Putamen (tissue), 1 donor: ENCODE measurements around the gene PRDX1.
"Not testable (repeated sequence)": the region's sequence is repeated elsewhere in the genome, so short reads cannot be mapped to it uniquely, and the experiment has no call there.

Experiments used
- DNase-seq: peaks from one replicate; pipeline ENCODE4 v3.0.0-alpha.2; 2016; ENCODE audit warnings: low spot score

PRDX1 gene

GRCh38 chr1:45503462-45504360 is 18.0 kb downstream of the PRDX1 start:
- no peak for DNase-seq

DNA sequence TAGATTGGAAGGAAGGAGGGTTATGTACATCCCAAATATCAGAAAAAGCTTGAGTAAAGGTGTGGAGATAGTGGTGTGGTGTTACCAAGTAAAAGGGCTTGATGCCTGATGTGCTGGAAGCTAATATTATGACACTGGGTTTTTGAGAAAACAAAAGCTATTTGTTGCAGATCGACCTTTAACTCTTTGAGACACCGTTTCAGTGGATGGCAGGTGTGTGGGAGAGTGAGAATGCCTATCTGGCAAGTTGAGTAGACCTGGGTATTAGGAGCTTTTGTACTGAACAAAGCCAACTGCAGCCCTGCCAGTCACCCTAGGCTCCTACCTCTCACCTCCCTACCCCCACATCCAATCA is 20.2 kb downstream of the PRDX1 start:
- DNase-seq: no peak

- DNase-seq: no peak
Measured at GRCh38 chr1:45499415-45499769, 22.3 kb downstream of the PRDX1 start.

GRCh38 chr1:45498279-45498678 is 23.4 kb downstream of the PRDX1 start:
- no peak for DNase-seq

DNA sequence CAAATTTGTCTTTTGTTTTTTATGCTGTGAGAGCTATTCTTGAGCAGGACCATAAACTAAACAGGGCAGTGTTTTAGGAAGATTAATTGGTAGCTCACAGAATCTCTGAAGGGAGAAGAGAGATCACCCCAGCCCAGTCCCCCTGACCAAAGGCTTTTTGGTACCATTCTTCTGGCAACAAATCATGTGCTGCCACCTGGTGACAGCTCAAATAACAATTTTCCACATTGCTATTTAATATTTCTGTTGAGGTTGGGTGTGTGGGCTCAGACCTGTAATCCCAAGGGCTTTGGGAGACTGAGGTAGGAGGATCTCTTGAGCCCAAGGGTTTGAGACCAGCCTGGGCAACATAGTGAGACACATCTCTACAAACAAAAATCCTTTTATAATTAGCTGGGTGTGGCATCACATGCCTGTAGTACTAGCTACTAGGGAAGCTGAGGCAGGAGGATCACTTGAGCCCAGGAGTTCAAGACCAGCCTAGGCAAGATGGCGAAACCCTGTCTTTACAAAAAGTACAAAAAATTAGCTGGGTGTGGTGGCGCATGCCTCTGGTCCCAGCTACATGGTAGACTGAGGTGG is 28.5 kb downstream of the PRDX1 start:
- peak; percentile 57 for DNase-seq

DNA sequence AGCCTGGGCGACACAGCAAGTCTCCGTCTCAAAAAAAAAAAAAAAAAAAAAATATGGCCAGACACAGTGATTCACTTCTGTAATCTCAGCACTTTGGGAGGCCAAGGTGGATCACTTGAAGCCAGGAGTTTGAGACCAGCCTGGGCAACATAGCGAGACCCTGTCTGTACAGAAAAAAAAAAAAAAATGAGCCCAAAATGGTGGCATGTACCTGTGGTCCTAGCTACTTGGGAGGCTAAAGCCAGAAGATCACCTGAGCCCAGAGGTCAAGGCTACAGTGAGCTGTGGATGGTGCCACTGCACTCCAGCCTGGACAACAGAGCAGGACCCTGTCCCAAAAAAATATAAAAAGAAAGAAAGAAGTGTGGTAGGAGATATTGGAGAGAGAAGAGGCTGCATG is 29.0 kb downstream of the PRDX1 start:
- DNase-seq: no peak

- no peak for DNase-seq
Measured at GRCh38 chr1:45491487-45492260, 30.0 kb downstream of the PRDX1 start.

DNA sequence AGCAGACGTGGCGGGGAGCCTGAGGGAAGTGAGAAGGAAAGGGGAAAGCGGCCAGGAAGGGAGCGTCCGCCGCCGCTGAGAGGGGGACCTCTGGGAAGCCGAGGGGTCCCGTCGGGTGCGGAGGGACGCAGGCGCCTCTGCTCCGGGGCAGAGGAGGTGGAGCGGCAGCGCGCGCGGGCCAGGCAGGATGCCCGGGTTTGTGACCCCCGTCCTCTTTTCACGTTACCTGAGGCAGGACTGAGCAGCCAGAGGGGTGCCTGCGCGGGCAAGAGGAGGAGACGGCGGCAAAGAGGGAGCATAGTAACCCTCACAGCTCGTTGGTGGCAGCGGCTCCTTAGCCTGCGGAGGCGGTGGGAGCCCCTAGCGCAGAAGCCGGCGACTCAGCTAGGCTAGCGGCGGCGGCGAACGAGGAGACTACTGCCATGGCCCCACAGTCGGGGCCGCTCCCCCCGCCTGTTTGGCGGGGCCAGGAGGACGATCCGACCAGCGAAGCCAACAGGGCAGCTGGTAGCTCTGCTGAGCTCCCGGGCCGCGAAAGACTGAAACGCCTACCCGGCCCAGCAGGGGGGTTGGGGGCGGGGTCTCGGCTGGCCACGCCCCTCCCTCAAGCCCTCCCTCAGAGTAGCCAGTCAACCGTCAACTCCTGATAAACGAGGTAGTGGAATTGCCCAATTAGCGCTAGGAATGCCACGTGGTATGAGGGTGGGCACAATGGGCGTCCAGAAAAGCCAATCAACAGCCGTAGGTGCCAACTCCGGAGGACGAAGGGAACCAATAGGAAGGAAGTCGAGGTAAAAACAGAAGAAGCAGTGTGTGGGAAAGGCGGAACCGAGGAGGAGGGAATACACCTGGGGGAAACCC is 30.8 kb downstream of the PRDX1 start, which contains the start of gene TESK2:
TESK2 (minus strand) TSS at position 538 of the 861 bp plus-strand sequence. CDS start 33,378 bp downstream, outside the sequence.
- peak; percentile 100 for DNase-seq

DNA sequence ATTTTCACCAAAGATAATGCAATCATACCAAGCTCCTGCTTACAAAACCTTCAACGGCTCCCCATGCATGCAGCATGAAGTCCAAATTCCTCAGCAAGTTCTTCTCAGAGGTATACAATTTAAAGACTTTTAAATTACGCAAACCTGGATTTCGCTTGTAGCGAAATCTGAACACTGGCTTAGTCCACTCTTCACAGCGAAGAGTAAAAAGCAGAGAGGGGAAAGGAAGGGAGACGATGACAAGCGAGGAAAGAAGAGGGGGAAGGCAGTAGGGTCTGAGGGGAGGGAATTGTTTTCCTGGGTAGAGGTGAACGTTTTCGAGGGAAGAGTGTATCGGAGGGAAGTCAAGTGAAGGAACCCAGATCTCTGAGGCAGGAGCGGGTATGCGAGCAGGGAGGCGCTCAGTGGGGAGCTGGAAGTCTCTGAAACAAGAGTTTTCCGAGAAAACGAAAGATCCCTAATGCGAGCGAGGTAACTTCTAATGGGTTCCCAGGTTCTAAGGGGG is 31.5 kb downstream of the PRDX1 start:
- DNase-seq: no peak

- DNase-seq: not testable (repeated sequence)
Measured at GRCh38 chr1:45489379-45489778, 32.3 kb downstream of the PRDX1 start.

DNA sequence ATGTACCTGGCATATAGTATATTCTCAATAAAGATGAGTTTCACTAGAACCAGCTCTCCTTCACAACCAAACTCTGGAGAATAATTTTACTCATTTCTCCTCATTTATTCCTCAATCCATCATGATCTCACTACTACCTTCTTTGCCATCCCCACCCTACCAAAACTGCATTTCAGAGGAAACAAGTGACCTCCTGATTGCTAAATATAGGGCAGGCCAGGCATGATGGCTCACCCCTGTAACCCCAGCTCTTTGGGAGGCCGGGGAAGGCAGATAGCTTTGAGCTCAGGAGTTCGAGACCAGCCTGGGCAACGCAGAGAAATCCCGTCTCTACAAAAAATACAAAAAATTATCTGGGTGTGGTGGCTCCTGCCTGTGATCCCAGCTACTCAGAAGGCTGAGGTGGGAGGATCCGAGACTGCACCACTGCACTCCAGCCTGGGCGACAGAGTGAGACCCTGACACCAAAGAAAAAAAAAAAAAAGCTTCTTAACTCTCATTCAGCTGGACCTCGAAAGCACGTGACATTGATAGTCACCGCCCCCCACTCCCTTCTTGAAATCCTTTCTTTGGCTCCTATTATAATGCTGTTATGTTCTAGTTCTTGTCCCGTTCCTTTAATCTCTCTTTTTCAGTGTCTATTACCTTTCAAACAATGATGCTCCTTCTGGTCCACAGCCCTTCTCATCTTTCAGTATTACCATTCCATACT is 32.9 kb downstream of the PRDX1 start:
- DNase-seq: no peak

- DNase-seq: no peak
Measured at GRCh38 chr1:45485949-45486348, 35.7 kb downstream of the PRDX1 start.

- no peak for DNase-seq
Measured at GRCh38 chr1:45479039-45479748, 42.5 kb downstream of the PRDX1 start.

GRCh38 chr1:45478121-45478814 is 43.4 kb downstream of the PRDX1 start:
- DNase-seq: no peak

- no peak for DNase-seq
Measured at GRCh38 chr1:45477646-45478045, 44.0 kb downstream of the PRDX1 start.

DNA sequence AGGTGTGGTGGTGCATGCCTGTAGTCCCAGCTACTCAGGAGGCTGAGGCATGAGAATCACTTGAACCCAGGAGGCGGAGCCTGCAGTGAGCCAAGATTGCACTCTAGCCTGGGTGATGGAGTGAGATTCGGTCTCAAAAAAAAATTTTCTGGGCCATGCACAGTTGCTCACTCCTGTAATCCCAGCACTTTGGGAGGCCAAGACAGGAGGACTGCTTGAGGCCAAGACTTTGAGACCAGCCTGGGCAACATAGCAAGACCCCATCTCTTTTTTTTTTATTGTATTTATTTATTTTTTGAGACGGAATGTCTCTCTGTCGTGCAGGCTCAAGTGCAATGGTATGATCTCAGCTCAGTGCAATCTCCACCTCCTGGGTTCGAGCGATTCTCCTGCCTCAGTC is 47.5 kb downstream of the PRDX1 start:
- DNase-seq: not testable (repeated sequence)

GRCh38 chr1:45473302-45473701 is 48.4 kb downstream of the PRDX1 start:
- DNase-seq: no peak

DNA sequence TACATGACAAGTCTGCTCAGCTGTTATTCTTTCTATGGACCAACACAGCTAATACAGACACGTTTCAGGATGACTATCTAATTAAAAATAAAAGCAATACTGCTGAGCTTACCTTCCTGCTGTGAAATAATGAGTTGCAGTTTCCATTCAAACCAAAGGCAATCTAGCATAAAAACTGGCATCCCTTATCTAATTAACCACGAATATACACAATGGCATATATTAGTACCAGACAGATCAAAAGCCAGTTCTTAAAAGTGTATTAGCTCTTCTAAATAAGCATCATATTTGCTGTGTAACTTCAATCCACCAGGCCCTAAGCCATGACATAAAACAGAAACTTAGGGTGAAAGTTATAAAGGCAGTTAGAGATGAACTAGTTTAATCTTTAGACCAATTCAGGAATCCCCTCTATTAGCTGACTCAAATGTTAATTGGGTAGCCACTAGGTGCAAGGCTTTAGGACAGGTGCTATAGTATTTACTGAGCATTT is 51.3 kb downstream of the PRDX1 start:
- no peak for DNase-seq

DNA sequence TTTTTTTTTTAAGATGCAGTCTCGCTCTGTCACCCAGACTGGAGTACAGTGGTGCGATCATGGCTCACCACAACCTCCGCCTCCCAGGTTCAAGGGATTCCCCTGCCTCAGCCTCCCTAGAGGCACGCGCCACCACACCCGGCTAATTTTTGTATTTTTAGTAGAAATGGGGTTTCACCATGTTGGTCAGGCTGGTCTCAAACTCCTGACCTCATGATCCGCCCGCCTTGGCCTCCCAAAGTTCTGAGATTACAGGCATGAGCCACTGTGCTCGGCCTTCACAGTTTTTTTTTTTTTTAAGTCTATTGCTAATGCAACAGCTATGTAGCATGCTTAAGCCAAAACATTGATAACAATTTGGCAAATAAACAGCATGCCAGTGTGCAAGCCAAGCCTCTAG is 54.3 kb downstream of the PRDX1 start:
- not testable (repeated sequence) for DNase-seq

DNA sequence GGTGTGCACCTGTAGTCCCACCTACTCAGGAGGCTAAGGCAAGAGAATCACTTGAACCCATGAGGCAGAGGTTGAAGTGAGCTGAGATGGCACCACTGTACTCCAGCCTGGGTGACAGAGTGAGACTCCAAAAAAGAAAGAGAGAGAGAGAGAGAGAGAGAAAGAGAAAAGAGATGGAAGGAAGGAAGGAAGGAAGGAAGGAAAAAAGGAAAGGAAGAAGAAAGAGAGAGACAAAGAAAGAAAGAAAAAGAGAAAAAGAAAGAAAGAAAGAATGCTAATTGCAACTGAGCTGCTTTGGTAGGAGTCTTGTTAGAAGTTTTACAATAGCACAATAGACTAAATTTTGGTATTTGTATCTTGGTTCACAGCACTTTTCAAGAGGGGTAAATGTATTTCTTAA is 56.4 kb downstream of the PRDX1 start:
- DNase-seq: no peak
